Ureter (tissue), 1 donor: ENCODE data around the gene NFKBIZ. TPM values are rescaled to one million over a fixed set of nuclear protein-coding genes. Genes with fewer than 3 reads are reported as not detected.
"Not testable (repeated sequence)": the region's sequence is repeated elsewhere in the genome, so short reads cannot be mapped to it uniquely, and the experiment has no call there.

Experiments used
- DNase-seq: peaks from one replicate; pipeline ENCODE4 v3.0.0-alpha.2; 2020; ENCODE audit warnings: low spot score
- total RNA-seq: library from RNA; stranded (reverse); gene quantifications from one replicate; pipeline ENCODE4 v1.2.4, GENCODE V29; 2023
- donor health status: DM: yes; HTN: yes; CAD: no.

Gene NFKBIZ
- total RNA-seq, 1 donor from 2014 or later: 81.8 TPM

DNA sequence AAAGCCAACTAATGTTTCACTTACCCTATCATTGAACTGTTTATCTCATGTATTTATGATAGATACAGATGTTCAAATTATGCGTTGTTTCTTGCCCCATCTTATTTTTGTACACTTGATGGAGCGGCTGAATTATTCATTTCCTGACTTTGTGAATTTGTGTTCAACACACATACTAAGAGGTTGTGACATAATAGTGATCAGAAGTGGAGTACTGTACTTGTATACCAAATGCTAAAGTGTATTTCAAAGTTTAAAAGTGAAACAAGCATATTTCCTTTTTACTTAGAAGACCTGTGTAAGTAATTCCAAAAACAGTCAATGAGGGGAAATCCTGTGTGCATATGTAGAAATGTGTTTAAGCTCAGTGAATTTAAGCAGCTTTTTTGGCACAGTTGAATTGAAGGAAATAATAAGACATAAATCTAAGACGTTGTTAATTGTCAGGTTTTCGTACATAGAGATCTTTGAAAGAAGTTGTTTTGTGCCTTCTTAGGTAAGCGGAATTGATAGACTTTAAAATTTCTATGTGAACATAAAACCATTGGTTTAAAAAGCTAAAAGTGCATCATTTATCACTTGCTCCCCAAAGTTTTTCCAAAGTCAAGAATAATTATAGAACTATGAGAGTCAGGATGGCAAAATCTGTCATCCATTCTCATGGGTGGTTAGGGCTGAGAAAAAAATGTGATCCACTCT lies 1.9 kb downstream of the NFKBIZ start:
- DNase-seq: no peak

DNA sequence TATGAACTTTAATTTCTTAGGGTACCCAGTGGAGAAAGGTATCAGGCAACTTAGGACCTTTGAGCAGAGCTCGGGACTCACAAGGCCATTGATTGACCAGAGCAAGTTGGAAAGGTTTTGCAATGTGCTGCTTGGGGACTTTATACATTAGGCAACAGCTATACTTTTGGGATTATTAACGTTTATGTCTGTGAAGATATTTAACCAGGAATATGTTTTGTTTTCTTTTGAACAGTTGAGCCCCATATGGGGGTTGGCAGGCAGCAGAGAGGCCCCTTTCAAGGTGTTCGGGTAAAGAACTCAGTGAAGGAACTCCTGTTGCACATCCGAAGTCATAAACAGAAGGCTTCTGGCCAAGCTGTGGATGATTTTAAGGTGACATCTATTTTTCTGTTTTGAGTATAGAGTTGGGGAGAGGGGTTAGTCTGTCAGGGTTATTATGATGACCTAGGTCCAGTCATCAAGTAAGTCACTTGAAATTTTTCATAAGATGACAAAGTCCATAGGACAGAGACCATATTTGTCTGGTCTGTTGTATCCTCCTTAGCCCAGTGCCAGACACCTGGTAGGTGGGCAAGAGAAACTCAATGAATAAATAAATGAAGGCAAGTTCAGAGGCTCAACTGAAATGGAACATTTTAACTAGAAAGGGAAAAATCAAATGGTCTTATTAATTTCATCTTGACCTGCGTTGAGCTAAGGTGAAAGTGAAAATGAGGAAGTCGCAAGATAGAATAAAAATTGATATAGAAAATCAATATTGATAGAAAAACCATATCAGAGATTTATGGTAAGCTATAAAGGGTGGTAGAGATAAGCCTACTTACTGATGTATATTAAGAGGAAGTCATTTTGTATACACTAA lies 2.8 kb downstream of the NFKBIZ start:
- DNase-seq: no peak

DNA sequence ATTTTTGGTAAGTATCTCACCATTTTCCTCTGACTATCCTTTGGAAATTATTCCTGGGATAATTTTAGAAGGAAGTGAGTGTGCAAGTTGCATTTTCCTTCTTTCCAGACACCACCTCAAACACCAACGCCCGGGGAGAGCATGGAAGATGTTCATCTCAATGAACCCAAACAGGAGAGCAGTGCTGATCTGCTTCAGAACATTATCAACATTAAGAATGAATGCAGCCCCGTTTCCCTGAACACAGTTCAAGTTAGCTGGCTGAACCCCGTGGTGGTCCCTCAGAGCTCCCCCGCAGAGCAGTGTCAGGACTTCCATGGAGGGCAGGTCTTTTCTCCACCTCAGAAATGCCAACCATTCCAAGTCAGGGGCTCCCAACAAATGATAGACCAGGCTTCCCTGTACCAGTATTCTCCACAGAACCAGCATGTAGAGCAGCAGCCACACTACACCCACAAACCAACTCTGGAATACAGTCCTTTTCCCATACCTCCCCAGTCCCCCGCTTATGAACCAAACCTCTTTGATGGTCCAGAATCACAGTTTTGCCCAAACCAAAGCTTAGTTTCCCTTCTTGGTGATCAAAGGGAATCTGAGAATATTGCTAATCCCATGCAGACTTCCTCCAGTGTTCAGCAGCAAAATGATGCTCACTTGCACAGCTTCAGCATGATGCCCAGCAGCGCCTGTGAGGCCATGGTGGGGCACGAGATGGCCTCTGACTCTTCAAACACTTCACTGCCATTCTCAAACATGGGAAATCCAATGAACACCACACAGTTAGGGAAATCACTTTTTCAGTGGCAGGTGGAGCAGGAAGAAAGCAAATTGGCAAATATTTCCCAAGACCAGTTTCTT lies 3.9 kb downstream of the NFKBIZ start:
- DNase-seq: no peak

GRCh38 chr3:101853982-101854381 lies 4.7 kb downstream of the NFKBIZ start:
- no peak for DNase-seq

GRCh38 chr3:101854608-101855304 lies 5.4 kb downstream of the NFKBIZ start:
- no peak for DNase-seq

- no peak for DNase-seq
These were observed 8.0 kb downstream of the NFKBIZ start for GRCh38 chr3:101857301-101857741.

GRCh38 chr3:101858464-101859030 lies 9.2 kb downstream of the NFKBIZ start:
- DNase-seq: no peak

GRCh38 chr3:101859882-101860448 lies 10.7 kb downstream of the NFKBIZ start:
- no peak for DNase-seq

GRCh38 chr3:101861212-101861788 lies 12.0 kb downstream of the NFKBIZ start:
- no peak for DNase-seq

- DNase-seq: no peak
These were observed 12.6 kb downstream of the NFKBIZ start for GRCh38 chr3:101861789-101862415.

DNA sequence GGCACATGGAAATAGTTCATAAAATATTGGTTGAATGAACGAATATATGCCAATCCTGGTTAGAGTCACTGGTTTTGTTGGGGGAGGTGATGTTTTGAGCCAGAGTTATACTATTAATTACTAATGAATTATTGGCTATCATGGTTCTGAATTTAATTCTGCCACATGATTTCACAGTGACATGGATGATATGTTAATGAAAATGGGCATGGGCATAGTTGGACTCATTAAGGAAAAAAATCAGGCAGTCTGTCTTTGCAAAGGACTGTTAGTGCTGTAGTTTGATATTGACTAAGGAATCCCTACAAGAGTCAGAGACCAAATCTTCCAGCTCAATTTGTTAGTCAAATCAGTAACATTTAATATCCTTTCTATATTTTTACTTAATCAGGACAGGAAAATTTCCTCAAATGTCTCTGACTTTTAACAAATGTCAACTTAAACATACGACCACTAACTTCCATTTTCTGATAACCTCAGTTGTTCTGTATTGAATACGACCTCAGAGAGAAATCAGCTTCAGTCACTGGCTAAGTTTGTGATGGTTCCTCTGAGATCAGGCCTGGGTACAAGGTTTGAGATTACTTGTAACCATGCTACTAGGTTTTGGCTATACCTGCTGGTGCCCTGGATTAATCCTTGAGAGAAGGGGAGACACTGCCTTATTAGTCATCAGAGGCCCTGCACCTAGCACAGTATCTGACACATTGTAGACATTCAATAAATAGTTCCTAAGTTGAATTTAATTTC lies 13.3 kb downstream of the NFKBIZ start:
- DNase-seq: no peak

DNA sequence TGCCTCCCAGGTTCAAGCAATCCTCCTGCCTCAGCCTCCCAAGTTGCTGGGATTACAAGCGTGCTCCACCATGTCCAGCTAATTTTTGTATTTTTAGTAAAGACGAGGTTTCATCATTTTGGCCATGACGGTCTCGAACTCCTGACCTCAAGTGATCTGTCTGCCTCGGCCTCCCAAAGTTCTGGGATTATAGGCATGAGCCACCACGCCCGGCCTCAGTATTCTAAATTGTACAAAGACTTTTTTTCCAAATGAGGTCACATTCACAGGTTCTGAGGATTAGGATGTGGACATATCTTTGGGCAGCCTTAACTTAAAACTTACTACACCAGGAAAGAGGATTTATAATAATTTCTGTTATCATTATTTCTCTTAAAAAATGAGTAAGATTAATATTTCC lies 15.6 kb downstream of the NFKBIZ start:
- DNase-seq: not testable (repeated sequence)

DNA sequence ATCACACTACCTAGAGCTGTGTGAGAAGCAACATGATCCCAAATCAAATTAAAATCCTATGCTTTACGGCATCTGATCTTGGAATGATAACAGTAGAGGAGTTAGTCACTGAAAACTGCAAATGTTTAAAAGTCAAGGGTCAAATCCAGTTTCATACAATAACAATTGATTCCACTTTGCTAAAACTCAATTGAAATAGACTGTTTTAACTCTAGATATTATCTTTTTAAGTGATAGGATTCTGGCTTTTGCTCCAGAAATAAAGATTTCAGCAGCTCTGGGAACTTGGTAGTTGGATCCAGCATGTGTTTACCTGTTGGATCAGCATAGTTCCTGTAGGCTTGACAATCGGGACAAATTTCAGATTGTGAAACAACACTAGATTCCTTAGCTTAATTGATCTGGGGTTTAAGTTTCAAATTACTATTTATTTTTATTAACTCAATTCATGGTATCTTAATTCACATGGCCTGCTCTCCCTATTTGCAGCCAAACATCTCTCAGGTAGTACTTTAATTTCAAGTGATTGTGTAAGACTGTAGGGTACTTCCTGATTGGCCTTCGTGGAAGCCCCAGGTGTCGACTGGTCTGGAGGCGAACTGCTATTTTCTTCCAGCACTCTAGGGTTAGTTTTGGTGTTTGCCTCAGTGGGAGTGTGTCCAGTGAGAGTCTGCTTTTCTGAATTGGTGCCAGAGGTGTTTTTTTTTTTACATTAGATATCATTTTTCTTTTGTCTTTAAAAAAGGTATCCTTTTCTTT lies 16.6 kb downstream of the NFKBIZ start:
- no peak for DNase-seq

GRCh38 chr3:101867511-101867910 lies 18.2 kb downstream of the NFKBIZ start:
- DNase-seq: no peak

DNA sequence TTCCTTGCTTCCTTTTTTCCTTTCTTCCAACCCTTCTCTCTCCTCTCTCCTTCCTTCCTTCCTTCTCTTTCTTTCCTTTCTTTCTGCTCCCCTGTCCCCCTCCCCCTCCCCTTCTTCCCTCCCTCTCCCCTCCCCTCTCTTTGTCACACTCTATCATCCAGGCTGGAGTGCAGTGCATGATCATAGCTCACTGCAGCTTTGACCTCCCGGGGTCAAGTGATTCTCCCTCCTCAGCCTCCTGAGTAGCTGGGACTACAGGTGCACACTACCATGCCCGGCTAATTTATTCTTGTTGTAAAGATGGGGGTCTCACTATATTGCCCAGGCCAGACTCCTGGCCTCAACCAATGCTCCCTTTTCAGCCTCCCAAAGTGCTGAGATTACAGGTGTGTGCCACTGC lies 18.7 kb downstream of the NFKBIZ start:
- DNase-seq: no peak

- DNase-seq: no peak
These were observed 19.5 kb downstream of the NFKBIZ start for GRCh38 chr3:101868534-101869464.

GRCh38 chr3:101870138-101870537 lies 20.8 kb downstream of the NFKBIZ start:
- no peak for DNase-seq
